ENCODE data around the gene DISC1.

GRCh38 chr1:231927431-231927830 is 300.8 kb downstream of the DISC1 start:
- TF ChIP-seq, protein P1, sequence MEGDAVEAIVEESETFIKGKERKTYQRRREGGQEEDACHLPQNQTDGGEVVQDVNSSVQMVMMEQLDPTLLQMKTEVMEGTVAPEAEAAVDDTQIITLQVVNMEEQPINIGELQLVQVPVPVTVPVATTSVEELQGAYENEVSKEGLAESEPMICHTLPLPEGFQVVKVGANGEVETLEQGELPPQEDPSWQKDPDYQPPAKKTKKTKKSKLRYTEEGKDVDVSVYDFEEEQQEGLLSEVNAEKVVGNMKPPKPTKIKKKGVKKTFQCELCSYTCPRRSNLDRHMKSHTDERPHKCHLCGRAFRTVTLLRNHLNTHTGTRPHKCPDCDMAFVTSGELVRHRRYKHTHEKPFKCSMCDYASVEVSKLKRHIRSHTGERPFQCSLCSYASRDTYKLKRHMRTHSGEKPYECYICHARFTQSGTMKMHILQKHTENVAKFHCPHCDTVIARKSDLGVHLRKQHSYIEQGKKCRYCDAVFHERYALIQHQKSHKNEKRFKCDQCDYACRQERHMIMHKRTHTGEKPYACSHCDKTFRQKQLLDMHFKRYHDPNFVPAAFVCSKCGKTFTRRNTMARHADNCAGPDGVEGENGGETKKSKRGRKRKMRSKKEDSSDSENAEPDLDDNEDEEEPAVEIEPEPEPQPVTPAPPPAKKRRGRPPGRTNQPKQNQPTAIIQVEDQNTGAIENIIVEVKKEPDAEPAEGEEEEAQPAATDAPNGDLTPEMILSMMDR (IDR thresholded peaks at IDR 0.05; ENCODE audit: poor library complexity, severe bottlenecking), result no peak
- TF ChIP-seq SMC3 (conservative IDR thresholded peaks at IDR 0.05; ENCODE audit: poor library complexity), result no peak
- no peak for TF ChIP-seq REST (IDR thresholded peaks at IDR 0.05; ENCODE audit: borderline replicate concordance)

All from neural cell (in vitro differentiated cells).